ENCODE measurements around the gene USP13. TPM values are rescaled to one million over a fixed set of nuclear protein-coding genes. Genes with fewer than 3 reads are reported as not detected.

USP13 gene
- total and polyA plus RNA-seq, 2 donors (not counting 3 experiments of a cell fraction or from before 2014, with no cell fraction given): 5.8 to 24.0 TPM

- CTCF ChIA-PET: no interaction called here
- intact Hi-C loops (cut with micrococcal nuclease): no loop called here
Measured at GRCh38 chr3:179825527-179826246, 172.8 kb downstream of the USP13 start.

More at GRCh38 chr3:179825527-179826246, 172.8 kb downstream of the USP13 start:
- no peak overlapping the region for H3K27ac ChIP-seq (ENCODE audit: insufficient read depth, low read depth, low read length)
- no peaks in the 10 kb centered on the region for H3K36me3 ChIP-seq (ENCODE audit: control insufficient read depth in 2 of 2, extremely low read depth in 1 of 2, insufficient read depth in 2 of 2, low read length in 2 of 2)
- no peaks in the 10 kb centered on the region for H3K9me3 ChIP-seq (replicated peaks; ENCODE audit: control insufficient read depth, insufficient read depth, low read length)
- no peak overlapping the region for H3K4me2 ChIP-seq (ENCODE audit: insufficient read depth, low read length)
- no TSS peak for BruUV-seq (replicated peaks)
- no peak overlapping the region for H2AFZ ChIP-seq (ENCODE audit: low read depth, low read length)
- H4K20me1 ChIP-seq (replicated peaks; ENCODE audit: control insufficient read depth, extremely low read depth, insufficient read depth, low read length): no peaks in the 10 kb centered on the region
- POLR2A ChIA-PET: no interaction called here
- DNase-seq (ENCODE audit: low read depth, low spot score) (no peak), FAIRE-seq (no peak)
- no peaks in the 10 kb centered on the region for H3K4me1 ChIP-seq (ENCODE audit: control insufficient read depth, extremely low read depth, insufficient read depth, low read length)
- no peak for TF ChIP-seq POLR2A (IDR thresholded peaks at IDR 0.05; ENCODE audit: low read depth, low read length)
- TF ChIP-seq POLR2AphosphoS5 (IDR thresholded peaks at IDR 0.05; ENCODE audit: insufficient read depth, low read depth, low read length): no peak
- no peak for TF ChIP-seq CTCF (IDR thresholded peaks at IDR 0.05; ENCODE audit: extremely low read depth in 1 of 2, insufficient read depth in 1 of 2, low read depth in 1 of 2, low read length in 2 of 2)
- no peak for TF ChIP-seq GATA2 (IDR thresholded peaks at IDR 0.05; ENCODE audit: insufficient read depth, insufficient read length, low read depth, low read length)
- no peak for TF ChIP-seq MYC (IDR thresholded peaks at IDR 0.05; ENCODE audit: low read depth, low read length)
- no peak for TF ChIP-seq EZH2 (IDR thresholded peaks at IDR 0.05; ENCODE audit: borderline replicate concordance, low read depth, low read length, severe bottlenecking)
- TF ChIP-seq JUN (IDR thresholded peaks at IDR 0.05; ENCODE audit: borderline replicate concordance, insufficient read depth, insufficient read length, low read depth): no peak
- peaks cover 4 to 17% of the 10 kb centered on the region in 2 experiments for H3K27me3 ChIP-seq (ENCODE audit: control insufficient read depth in 2 of 2, insufficient read depth in 2 of 2, low read length in 2 of 2)
- dilution Hi-C loops (cut with MboI; ENCODE audit: extremely low pct_ligation_motif_present, low sequenced_read_pairs): no loop called here
- H3K79me2 ChIP-seq (ENCODE audit: control insufficient read depth, insufficient read depth, low read length): no peaks in the 10 kb centered on the region
- H3K9me1 ChIP-seq (replicated peaks; ENCODE audit: control insufficient read depth, extremely low read depth, insufficient read depth, low read length): no peaks in the 10 kb centered on the region
- H3K9ac ChIP-seq (replicated peaks; ENCODE audit: extremely low read depth, insufficient read depth, low read length): no peak overlapping the region
- no peak overlapping the region for H3K4me3 ChIP-seq (replicated peaks in 1 of 3; ENCODE audit: insufficient read depth in 1 of 3, low read depth in 1 of 3, low read length in 3 of 3)

Data from endothelial cell of umbilical vein (primary cell).